NCI-H526 (cell line): ENCODE results near the gene CORO2B.

Source experiments
- DNase-seq, 2 experiments: peaks; one replicate each; lab custom pipeline; 2025; lab: John Stamatoyannopoulos, UW

The CORO2B gene

GRCh38 chr15:68572309-68572708 is 6.5 kb upstream of the CORO2B start:
- DNase-seq, result peak; percentile 81 to 84

- DNase-seq, result no peak
These were observed 5.9 kb upstream of the CORO2B start for GRCh38 chr15:68572921-68573320.

GRCh38 chr15:68574046-68574445 is 4.7 kb upstream of the CORO2B start:
- no peak for DNase-seq

- no peak for DNase-seq
These were observed 4.2 kb upstream of the CORO2B start for GRCh38 chr15:68574629-68575028.

GRCh38 chr15:68576235-68576892 is 2.4 kb upstream of the CORO2B start:
- DNase-seq, result no peak

DNA sequence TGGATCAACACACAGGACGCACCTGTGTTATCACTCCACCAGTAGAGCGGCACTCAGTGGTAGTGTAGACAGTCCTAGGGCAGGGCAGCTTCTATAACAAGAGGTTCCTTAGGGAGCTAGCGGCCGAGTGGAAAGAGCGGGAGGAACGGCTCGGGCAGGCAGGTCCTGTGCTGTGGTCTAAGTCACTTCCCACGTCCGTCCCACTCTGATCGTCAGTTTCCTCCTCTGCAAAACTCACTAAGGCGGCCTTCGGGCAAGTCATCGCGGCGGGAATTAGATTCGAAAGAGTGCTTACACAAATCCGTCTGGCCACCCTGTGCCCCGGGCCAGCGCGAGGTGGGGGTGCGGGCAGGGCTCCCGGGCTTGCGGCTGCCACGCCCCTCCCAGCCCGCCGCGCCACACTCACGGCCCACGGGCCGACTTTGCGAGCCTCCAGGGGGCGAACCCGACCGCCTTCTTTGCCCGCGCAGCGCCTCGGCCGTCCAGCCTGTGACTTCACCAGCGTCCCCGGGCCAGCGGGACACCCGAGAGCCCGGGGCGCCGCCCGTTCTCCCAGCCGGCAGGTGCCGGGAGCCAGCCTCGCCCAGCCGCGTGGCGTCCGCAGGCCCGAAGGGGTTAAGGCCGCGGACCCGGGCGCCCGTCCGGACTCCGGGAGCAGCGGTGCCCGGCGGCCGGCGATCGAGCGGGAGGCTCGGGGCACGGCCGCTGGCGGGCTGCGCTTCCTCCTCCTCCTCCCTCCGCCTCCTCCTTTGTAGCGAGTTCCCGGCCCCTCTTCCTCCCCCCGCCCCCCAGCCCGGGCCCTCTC is 416 bp upstream of the CORO2B start:
- DNase-seq, result peak; percentile 61 to 91

DNA sequence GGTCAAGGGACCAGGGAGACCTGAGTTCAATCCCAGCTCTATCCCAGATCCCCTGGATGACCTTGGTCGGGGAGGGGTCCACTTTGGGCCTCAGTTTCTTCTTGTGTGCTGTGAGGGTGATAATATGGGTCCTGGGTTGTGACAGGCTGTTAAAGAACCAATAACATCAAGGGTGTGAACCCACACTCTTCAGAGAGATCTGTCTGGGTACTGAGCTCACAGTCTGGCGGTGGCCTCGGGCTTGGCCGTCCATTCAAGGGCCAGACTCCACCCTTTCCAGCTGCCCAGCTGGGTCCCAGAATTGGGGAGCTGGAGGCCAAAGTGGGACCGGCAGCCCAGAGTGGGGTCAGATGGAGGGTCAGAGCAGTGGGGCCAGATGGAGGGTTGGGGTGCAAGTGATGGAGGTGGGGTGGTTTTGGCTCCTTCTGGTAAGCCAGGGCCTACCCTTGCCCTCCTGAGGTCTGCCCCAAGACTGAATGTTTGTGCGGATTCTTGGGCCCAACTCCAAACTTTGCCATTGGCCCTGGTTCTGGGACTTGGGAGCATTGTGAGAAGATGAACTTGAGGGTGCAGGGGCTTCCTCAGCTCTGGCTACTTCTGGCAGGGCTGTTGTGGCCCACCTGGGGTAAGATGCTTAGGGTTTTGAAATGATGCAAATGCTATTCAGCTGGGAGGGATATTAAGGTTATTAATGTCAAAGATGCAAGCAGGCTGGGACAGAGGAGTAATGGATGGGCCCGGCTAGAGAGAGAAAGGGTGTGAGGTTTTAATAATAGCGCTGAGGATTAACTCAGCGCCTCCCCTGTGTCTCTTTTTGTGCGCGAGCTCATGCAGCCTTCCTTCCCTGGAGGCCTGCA is 1.5 kb downstream of the CORO2B start:
- no peak for DNase-seq

DNA sequence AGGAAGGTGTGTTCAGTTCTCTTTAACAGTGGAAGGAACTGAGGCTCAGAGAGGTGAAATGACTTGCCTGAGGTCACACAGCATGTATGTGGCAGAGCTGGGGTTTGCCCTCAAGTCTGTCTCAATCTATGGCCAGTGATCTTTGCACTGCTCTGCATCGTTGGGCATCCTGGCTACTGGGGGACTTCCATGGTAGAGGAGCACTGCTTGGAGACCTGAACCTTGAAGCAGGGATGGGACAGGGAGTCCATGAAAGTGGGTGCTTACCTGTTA is 2.0 kb downstream of the CORO2B start:
- no peak for DNase-seq

- peak in 1 of 2 experiments; percentile 25 for DNase-seq
These were observed 2.9 kb downstream of the CORO2B start for GRCh38 chr15:68581725-68582124.

DNA sequence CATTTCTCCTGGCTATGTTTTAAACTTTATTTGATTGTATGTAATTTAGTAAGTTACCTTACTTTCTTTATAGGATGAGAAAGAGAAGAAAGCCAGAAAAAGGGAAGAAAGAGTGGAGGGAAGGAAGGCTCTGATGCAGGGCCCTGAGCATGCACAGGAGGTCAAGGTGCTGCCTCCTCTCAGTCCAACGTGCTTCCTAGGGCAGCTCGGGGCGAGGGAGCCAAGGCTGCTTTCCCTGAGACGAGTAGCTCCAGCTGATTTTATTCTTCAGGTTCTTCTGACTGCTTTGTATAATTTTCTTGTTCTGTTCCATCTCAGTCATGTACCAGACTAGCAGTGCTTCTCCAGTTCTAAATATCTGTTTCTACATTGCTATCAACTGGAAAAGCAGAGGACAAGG is 3.4 kb downstream of the CORO2B start:
- DNase-seq, result peak in 1 of 2 experiments; percentile 40

GRCh38 chr15:68582864-68583263 is 4.1 kb downstream of the CORO2B start:
- peak in 1 of 2 experiments; percentile 36 for DNase-seq

DNA sequence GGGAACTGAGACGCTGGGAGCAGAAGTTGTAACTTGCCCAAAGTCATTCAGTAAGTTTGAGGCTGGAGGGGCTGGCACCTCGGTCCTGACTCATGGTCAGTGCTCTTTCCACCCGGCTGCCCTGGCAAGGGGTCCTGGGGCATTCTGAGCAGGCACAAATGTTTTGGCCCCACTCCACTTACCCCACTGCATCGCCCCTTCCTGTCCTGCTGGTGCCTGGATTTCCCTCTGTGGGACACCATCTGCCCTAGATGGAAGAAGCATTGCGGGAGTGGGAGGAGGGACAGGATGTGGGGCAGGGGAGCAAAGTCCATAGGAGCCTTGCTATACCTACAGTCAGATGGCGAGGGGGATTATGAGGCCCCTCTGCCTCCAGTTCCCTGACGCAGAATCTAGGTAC is 4.5 kb downstream of the CORO2B start:
- peak; percentile 25 to 54 for DNase-seq

DNA sequence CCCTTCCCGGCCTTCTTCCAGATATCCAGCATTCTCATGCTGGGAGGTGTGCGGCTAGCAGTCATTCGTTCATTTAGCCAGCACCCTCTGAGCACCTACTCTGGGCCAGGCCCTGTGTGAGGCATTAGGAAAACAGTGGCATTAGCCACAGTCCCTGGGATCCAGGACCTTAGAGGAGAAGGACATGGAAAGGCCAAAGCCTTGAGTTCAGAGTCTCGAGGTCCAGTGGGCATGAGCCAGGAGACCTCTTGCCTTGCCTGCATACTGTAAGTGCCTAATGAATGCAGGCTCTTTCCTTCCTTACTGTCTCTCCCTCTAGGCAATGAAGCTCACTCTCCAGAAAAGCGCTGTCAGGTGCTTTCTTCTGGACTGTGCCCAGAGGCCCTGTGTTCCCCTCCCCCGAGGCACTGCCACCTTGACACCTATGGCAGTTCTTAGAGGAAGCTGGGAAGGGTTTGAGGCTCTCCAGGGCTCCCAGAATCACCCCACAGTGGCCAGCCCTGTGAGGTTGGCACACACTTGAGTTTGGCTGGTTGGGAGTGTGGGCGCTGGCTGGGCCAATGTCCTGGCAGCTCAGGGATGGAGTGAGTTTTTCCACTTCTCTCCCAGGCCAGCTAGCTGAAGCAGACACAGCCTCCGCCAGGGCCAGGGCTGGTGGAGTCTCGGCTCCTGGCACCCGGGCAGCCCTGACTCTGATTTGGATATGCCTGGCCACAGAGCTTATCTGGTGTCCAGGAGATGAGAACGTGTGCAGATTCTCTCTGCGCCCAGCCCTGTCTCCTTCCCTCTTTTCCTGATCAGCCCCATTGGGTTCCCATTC is 5.4 kb downstream of the CORO2B start:
- peak; percentile 43 to 74 for DNase-seq

GRCh38 chr15:68584756-68585573 is 6.2 kb downstream of the CORO2B start:
- DNase-seq, result peak; percentile 97 to 98

GRCh38 chr15:68585574-68586273 is 6.9 kb downstream of the CORO2B start:
- DNase-seq, result peak; percentile 94 to 96

DNA sequence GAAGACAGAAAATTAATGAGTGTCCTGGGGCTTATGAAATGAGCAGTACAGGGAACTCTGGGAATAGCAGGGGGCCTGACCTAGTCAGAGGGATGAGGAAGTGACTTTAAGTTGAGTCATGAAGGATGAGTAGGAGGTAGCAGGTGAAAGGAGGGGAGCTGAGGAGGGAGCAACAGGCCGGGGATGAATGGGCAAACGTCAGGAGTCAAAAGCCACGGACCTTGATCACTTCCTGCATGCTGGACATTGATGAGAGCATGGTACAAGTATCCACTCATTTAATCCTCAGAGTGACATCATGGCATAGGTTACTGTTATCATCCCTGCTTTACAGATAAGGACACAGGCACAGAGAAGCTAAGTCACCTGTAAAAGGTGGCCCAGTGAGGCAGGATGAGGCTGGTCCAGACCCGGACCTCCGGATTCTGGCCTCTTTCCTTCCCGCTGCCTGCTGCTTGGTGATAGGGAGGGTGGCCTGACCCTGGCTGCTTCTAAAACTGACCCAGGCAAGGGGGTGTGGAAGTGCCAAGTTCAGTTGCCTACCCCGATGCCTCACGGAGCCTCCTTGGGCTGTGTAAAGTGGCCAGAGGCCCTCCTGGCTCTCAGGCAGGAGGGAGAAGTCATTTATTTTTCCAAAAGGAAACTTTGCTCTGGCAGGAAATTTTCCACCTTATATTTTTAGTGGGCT is 7.6 kb downstream of the CORO2B start:
- DNase-seq, result peak; percentile 3 to 43

- no peak for DNase-seq
These were observed 9.1 kb downstream of the CORO2B start for GRCh38 chr15:68587769-68588385.

- no peak for DNase-seq
These were observed 10.3 kb downstream of the CORO2B start for GRCh38 chr15:68589053-68589452.
